NCI-H2107 treated with DMSO at 0.1 percent for 48 hours (cell line): ENCODE data around the gene TMEM80.
"Not testable (repeated sequence)": the region's sequence is repeated elsewhere in the genome, so short reads cannot be mapped to it uniquely, and the experiment has no call there.

Experiments
- DNase-seq: peaks from one replicate; lab custom pipeline; 2025; ENCODE audit not compliant: unreplicated experiment; lab: John Stamatoyannopoulos, UW

Gene TMEM80

DNA sequence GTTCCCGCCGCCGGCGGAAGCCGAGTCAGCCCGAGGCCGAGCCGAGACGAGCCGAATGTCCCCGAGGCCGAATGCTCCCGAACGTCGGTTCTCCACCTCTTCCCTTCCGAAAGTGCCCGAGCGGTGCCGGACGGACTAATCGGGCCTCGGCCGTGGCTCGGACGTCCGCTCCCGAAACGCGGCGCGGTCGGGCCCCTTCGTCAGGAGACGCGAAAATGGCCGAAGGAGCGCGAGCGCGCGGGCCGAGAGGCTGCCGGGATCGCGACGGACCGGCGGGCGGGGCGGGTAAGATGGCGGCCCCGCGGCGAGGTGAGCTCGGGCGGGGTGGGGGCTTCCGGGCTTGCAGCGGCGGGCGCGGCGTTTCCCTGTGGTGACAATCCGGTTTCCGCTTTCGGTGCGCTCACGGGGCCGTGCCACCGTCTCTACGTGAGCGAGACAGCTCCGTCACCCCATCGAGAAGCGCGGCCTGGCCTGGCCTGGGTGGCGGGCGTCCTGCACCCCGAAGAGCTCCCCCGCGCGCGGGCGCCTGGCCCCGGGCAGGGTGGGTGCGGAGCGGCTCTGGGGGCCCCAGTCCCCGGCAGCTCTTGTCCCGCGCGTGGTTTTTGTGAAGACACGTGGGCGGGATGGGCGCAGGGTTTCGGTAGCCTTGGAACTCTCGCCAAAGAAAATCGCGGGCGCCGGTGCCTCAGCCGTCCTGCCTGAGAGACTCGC lies at the start of gene TMEM80:
Gene TMEM80 (plus strand): TSS at position 279 of the 711 bp plus-strand sequence. CDS start 12 bp downstream, at position 291.
- peak; percentile 87 for DNase-seq

DNA sequence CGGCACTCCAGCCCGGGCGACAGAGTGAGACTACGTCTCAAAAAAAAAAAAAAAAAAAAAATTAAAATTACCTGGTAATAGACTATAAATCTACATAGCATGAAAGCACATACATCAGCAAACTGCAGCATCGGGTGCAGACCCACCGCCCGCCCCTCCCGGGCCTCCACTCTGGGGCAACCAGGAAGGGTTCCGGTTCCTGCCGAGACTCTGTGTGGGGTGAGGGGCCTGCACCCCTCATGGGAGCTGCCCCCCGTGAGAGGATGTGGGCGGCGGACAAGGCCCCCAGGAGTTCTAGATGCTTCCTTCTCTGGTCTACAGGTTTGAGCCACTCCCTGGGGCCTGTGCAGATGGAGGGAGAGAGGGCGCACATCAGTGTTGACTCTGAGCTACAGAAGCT lies 49.4 kb upstream of the TMEM80 start:
- no peak for DNase-seq

DNA sequence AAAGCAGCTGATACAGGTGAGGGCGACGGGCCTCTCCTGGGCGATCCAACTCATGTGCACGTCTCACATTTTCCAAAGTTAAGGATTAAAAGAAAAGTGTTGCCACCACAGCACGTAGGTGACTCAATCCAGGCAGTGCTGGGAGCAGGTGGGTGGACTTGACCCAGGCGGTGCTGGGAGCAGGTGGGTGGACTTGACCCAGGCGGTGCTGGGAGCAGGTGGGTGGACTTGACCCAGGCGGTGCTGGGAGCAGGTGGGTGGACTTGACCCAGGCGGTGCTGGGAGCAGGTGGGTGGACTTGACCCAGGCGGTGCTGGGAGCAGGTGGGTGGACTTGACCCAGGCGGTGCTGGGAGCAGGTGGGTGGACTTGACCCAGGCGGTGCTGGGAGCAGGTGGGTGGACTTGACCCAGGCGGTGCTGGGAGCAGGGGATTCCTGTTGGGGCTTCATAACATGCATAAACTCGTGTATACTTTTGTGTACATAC lies 47.9 kb upstream of the TMEM80 start:
- not testable (repeated sequence) for DNase-seq

DNA sequence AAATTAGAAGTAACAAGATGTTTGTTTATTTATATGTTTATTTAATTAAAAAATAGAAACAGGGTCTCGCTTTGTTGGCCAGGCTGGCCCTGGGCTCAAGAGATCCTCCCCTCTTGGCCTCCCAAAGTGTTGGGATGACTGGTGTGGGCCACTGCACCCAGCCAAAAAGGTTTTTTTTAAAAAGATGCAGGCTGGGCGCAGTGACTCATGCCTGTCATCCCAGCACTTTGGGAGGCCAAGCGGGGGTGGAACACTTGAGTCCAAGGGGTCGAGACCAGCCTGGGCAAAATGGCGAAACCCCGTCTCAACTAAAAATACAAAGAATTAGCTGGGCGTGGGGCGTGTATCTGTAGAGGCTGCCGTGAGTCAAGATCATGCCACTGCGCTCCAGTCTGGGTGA lies 45.1 kb upstream of the TMEM80 start:
- no peak for DNase-seq

DNA sequence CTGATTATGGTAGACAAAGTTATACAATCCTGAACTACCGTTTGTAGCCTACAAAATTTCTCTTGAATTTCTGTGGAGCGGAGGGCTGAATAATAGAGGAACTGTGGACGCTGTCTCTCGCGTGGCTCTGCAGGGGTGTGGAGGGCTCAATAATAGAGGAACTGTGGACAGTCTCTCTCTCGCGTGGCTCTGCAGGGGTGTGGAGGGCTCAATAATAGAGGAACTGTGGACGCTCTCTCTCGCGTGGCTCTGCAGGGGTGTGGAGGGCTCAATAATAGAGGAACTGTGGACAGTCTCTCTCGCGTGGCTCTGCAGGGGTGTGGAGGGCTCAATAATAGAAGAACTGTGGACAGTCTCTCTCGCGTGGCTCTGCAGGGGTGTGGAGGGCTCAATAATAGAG lies 42.5 kb upstream of the TMEM80 start:
- not testable (repeated sequence) for DNase-seq

DNA sequence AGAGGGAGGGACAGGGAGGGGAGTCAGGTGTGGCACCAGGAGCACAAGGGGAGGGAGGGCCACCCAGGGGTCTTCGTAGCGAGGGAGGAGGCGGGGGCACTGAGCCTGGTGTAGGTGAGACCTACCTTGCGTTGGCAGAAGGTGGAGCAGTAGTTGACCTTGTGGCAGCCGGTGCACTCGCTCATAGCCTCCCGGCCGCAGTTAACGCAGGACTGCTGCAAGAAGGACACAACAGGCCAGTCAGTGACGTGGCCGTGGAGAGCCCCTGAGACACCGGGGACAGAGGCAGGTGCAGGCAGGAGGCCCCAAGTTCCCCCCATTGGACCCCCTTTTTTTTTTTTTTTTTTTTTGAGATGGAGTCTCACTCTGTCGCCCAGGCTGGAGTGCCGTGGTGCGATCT lies 41.8 kb upstream of the TMEM80 start:
- DNase-seq: no peak

DNA sequence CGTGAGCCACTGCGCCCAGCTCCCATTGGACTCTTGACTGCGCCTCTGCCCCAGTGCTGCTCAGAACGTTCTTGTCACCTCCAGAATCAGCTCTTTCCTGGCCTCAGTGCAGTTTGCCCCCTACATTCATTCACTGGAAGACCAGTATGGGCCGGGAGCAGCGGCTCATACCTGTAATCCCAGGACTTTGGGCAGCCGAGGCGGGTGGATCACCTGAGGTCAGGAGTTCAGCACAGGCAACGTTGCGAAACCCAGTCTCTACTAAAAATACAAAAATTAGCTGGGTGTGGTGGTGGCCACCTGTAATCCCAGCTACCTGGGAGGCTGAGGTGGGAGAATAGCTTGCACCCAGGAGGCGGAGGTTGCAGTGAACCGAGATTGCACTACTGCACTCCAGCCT lies 41.2 kb upstream of the TMEM80 start:
- DNase-seq: not testable (repeated sequence)

DNA sequence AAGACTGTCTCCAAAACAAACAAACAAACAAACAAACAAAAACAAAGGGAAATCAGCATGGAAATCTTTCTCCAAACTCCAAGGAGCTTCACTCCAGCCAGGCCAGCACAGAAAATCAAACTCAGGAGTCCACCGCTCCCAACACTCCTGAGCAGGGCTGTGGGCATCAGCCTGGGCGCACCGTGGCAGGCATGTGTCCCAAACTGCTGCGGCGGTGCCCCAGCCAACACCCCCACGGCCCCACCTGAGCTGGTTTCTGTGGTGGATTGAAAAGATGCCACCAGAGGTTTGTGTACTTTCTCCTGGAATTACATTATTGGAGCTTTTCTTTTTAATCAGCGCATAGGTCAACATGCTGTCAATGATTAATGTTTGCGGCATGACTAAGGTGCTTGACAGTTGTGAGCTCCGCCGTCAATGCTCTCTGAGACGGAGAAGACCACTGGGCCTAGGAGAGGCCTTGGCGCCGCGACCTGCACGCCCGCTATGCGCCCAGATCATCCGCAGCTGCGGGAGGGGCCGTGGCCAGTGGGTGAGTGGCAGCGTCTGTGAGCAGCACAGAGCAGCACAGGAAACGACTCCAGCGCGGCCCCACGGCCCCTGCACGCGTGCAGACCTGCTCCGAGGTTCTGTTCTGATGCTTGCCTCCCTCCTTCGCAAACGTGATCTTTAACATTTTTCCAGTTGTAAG lies 40.4 kb upstream of the TMEM80 start:
- no peak for DNase-seq

DNA sequence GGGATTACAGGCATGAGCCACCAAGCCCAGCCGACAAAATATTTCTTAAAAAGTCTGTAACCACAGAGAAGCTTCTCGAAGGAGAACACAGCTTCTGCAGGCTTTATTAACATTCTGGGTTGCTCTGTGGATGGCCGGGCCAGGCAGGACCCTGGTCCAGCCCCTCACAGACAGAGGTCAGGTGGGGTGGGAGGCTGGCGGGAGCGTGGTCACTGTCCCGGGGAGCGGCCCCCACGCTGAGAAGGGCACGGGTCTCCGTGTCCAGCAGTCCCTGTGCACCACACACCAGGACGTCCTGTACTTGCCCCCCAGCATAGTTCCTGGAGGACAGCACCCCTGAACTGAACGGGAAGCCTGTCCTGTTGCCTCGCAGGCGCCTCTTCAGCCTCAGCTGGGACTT lies 39.2 kb upstream of the TMEM80 start:
- no peak for DNase-seq

DNA sequence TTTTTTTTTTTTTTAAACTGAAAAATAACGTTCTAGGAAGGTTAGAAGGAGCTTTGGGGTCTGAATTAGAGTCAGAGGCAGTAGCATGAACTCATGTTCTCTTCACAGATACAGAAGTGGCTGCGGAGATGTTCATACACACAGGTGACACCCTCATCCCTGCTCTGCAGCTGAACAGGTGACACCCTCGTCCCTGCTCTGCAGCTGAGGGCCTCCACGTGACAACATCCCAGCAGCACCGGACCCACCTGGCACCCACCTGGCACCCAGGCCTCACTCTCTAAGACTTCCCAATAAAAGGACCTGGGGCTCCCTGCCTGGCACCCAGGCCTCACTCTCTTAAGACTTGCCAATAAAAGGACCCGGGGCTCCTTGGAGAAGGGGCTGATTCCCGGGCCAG lies 38.8 kb upstream of the TMEM80 start:
- DNase-seq: no peak

DNA sequence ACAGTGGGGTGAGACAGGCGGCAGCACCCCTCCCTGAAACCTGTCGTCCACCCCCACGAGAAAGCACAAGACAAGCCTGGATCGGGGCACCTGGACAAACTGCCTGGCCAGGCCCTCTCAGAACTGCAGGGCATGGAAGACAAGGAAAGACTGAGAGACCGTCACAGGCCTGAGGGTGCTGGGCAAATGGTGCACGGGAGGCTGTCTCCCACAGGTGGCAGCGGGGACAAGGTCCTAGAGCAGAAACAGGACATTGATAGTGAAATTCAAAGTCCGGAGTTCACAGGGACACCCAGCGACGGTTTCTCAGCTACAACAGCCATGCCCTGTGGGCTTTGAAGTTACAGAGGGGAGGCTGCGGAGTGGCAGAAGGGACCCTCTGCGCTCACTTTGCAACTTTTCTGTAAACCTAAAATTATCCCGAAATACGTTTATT lies 37.9 kb upstream of the TMEM80 start:
- no peak for DNase-seq

DNA sequence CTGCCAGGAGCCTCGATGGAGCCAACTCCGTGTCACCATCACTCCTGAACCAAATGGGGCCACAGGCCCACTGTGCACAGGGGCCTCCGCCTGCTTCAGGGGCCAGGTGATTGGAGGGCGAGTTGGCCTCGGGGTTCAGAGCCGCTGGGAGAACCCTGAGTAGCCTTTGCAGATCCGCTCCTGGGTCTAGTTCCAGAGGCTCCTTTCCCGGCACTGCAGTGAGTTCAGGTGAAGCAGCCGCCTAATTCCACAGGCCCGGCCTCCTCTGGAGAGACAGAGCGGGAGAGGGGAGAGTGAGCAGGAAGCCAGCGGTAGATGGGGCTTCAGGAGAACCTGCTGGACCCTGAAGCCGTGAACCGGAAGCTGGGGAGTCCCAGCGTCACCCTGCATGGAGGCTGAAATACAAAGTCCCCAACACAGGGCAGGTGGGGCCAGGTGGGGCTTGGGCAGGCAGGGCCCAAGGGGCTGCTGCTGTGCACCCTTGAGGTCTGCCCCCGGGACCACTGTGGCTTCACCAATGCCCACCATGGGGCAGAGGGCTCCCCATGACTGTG lies 36.0 kb upstream of the TMEM80 start:
- DNase-seq: no peak

DNA sequence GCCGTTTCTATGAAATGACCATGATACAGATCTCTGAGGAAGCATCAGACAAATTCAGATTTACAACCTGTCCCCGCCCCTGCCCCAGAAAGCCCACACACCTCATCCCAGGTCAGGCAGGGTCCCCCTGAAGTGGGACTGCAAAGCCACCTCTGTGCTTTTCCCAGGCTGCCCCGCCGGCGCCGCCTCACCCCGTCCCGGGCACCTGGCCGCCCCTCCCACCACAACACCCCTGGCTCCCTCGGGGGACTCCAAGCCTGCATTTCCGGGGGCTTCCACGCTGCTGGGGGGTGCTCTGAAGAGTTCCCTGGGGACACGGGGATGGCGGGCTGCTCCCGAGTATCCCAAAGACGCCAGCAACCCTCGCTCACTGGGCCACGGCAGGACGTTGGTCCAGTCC lies 35.3 kb upstream of the TMEM80 start:
- no peak for DNase-seq

DNA sequence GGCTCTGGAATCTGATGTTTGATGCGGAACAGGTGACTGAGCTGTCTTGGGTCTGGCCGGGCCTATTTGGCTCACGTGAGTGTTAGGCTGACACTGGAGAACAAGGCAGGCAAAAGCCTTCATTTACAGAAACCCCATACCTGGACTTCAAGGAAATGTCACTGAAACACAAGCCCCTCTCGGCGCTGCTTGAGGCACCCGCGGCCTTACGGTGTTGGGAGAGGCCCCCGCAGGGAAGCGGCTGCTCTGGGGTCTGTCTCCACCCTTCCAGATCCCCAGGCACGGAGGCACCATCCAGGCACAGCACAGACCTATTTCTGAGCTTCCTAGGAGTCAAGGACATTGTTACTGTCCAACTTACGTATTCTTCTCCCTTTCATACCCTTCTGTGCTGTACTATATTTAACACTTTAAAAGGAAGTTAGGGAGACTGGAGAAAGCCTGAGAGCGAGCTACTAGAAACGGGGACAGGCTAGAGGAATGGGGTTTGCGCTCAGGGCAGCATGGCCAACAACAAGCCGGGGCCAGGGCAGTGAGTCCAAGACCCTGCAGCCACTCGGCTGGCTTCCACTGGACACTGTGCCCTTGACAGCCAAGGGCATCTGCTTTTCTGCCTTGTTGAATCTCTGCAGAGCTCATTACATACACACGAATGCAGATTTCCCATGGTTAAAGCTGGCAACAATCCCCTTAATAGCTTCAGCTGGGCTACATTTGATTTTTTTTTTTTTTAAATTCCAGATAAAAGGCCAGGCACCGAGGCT lies 34.8 kb upstream of the TMEM80 start:
- DNase-seq: no peak

DNA sequence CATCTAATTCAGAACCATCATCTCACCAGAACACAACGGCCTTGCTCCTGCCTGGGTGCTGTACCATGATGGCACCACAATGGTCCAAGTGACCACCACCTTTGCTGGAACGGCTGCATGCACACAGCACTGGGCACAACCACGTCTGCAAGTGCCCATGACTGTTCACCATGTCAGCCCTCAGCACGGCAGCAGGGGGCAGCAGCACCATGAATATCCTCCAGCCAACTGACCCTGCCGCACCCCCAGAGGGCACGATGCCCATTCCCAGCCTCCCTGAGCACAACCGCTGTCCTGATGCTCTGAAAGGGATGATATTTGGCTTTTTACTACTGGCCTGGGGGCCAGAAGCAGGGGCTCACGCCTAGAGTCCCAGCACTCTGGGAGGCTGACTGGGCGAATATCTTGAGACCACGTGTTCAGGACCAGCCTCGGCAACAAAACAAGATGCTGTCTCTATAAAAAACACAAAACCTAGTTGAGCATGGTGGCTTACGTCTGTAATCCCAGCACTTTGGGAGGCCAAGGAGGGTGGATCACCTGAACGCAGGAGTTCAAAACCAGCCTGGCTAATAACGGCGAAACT lies 32.8 kb upstream of the TMEM80 start:
- DNase-seq: no peak

DNA sequence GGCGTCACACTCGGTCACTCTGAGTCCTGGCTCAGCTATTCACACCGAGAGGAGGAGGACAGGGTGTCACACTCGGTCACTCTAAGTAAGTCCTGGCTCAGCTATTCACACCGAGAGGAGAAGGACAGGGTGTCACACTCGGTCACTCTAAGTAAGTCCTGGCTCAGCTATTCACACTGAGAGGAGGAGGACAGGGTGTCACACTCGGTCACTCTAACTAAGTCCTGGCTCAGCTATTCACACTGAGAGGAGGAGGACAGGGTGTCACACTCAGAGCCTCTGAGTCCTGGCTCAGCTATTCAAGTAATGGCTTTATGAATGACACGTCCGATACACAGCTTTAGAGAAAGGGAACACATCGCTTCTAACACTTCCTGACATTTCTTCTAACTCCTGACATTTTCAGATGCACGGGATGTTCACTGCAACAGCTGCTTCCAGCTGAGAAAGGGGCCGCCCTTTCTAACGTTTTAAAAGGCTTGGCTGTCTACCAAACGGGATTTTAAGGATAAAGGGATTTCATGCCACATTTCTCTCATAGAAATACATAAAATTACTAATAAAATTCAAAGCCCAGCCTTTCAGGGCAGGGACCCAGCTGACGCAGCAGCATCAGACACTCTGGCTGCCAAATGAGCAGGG lies 30.4 kb upstream of the TMEM80 start:
- no peak for DNase-seq

DNA sequence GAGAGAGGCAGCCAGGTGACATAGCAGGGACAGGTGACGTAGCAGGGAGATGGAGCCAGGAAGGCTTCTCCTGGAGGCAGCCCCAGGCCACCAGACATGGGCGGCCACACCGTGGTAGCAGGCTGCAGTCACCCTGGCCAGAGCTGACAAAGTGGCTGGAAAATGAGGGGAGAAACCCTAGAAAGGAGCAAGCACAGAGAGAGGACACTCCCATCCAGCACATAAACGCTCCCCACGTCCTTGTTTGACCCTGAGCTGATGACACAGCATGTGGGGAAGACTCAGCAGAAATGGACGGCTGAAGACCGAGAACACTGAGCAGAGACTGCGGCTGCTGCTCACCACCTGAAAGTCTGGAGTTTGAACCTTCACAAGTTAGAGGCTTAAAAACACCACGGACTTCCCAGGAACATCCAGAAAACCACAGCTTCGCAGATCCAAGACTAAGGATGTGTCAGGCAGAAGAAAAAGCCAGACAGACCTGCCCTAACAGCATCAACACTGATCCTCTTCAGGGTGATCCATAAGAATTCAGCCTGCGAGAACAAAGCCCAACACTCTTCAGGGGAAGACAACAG lies 29.8 kb upstream of the TMEM80 start:
- DNase-seq: no peak

DNA sequence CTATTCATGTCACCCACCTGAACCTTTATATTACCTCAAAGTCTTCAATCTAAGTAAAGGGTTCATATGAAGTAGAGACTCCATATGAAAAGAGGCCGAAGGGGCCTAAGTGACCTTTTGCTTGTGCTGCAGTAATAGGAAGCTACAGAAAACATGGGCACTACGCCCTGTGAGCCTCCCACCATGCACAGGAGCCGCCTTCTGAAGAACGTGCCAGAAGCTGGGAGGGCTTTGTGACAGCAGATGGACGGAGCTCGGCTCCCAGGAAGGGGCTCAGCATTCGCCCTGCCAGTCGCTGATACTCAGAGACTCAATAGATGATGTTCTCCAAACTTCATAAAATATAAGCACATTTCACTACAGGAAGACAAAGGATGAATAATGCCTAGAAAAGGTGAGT lies 21.8 kb upstream of the TMEM80 start:
- DNase-seq: no peak

DNA sequence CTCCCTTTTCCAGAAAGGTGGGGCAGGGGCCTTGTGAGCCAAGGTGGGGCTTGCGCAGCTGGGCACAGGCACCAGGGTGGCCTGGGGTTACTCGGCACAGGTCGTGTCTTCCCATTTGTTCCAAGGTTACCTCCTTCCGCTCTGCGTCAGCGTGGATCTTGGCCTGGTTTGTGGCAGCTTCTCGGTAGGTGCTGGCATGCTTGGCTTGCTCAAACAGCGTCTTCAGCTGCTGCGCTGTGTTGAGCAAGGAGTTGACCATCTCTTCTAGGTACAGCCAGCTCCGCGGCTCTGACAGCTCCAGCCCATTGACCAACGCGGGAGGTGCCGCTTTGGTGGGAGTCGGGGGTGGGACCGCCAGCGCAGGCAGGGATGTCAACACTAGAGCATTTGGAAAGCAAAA lies 21.2 kb upstream of the TMEM80 start:
- no peak for DNase-seq

DNA sequence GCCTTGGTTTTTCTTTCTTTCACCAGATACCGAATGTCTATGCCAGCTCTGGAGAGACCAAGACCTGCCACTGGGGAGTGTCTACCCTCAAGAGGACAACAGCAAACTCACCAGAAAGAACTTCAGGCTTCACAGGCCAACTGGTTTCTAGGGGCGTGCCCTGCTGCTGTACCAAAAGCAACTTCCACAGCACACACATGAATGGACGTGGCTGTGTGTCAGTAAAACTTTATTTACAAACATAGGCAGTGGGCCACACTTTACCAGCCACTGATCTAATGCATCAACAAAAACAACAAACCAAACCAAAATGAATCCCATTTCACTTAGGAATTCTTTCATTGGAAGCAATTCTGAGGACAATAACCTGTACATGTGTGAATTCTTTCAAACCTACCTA lies 17.3 kb upstream of the TMEM80 start:
- no peak for DNase-seq
